ENCODE data around the gene PTPRB. TPM values are rescaled to one million over a fixed set of nuclear protein-coding genes. Genes with fewer than 3 reads are reported as not detected.

The PTPRB gene
- total RNA-seq, 1 experiment from 2014 or later: 3.4 TPM

DNA sequence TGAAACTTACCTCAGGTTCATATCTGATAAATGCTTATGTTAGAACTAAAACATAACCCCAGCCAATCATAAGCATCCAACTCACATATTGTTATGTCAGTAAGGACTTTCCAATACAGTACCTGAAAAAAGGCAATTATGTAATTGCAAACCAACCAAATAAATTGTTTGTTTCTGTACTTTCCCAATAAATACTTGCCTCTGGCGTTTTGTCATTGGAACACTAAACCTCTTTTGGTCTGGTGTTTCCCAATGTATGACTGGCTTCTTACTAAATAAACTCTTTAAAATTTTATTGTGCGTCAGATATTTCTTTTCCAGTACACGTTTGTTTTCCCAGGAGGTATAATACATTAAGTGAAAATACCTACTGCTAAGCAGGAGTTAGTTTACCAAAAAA lies 6.7 kb upstream of the PTPRB start:
- peak; percentile 79 for DNase-seq (ENCODE audit: low read depth)

DNA sequence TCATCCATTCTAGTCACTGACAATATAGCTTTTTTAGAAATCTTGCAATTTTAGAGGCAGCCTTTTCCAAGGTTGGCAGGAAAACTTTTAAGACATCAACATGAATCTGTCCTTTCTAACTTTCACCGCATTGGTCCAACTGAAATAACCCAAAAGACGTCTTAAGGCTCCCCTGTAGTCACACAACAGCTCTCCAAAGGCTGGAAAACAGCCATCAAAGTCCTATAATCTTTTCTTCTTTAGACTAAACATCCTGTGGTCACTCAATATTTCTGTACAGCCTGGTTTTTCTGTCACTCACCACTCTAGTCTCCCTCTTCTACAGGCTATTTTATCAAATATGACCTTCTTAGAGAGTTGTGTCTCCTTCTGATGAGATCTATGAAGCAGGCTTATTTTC lies 4.5 kb upstream of the PTPRB start:
- peak; percentile 60 for DNase-seq (ENCODE audit: low read depth)

DNA sequence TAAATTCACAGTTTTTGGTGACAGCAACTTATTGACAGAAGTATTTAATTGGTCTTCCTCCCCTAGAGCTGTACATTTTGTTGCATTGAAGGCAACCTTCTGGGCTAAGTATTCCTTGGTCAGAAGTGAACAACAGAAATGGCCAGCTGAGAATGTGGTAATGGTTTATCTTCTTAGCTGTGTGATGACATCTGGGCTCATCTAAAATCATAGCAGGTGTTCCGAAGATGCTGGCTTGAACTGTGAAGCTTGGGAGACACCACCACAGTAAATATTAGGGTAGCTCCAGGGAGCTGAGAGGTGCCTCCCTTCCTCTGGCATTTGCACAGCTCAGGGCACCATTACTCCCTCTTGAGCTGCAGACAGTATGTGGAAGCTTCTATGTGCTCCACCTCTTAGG lies 3.7 kb upstream of the PTPRB start:
- no peak for DNase-seq (ENCODE audit: low read depth)

DNA sequence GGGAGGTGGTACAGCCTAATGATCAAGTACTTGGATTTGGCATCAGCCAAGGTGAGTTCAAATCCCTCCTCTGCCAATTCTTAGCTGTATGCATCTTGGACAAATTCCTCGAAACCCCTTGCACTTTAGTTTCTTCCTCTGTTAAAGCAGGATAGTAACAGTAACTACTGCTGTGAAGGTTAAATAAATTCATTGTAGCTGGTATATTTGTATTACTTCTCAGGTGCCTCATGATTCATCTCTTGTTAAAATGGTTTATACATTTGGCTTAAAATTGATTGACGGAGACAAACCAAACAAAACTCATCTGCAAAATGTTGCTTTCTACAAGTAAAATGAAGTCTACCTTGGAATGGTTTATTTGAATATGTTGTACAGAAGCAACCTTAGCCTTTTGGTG lies 2.3 kb upstream of the PTPRB start:
- no peak for DNase-seq (ENCODE audit: low read depth)

DNA sequence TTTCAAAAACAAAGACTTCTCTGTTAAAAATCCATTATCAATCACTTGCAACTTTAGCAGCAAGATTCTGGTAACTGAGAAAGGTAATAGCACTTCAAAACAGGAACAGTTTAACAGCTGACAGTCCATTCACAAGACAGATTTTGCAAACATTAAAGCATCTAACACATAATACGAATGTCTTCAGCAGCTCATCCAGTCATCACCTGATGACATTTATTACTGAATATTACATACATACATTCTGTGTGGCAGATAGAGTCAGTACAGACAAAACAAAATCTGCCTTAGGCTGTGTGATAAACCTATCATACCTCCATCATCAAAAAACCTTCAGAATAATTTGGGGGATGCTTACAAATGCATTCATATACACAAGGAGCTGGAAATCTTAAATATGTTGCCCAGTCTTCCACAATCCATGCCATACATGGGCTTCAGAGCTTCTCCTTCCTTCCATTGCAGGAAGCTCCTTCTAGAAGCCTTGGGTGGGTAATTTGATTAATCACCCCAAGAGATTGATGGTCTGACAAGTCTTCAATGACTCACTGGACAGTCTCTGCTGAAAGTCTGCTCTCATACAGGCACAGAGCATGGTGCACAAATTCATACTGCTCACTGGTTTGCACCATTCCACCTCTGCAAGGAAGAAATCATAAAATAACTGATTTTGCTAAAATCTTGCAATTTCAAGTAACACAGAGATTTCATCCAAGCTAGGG lies 1.6 kb upstream of the PTPRB start:
- DNase-seq (ENCODE audit: low read depth): peak; percentile 80

DNA sequence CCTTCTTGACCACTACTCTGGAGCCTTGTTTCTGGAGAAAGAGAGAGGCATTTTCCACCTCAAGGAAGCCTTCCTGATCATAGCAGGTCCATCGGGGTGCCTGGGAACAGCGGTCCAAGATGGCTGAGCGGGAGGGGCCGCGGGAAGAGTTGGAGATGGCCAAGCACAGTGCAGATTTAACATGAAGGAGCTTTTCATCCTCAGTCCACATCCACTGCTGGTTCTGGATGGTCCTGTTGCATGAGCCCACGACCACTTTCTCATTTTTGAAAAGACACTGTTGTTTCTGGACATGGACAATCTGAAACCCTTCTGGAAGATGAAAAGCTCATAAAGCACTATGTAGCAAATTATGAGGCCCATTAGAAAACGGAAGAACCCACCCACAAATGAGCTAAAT lies 1.5 kb downstream of the PTPRB start:
- DNase-seq (ENCODE audit: low read depth): no peak

DNA sequence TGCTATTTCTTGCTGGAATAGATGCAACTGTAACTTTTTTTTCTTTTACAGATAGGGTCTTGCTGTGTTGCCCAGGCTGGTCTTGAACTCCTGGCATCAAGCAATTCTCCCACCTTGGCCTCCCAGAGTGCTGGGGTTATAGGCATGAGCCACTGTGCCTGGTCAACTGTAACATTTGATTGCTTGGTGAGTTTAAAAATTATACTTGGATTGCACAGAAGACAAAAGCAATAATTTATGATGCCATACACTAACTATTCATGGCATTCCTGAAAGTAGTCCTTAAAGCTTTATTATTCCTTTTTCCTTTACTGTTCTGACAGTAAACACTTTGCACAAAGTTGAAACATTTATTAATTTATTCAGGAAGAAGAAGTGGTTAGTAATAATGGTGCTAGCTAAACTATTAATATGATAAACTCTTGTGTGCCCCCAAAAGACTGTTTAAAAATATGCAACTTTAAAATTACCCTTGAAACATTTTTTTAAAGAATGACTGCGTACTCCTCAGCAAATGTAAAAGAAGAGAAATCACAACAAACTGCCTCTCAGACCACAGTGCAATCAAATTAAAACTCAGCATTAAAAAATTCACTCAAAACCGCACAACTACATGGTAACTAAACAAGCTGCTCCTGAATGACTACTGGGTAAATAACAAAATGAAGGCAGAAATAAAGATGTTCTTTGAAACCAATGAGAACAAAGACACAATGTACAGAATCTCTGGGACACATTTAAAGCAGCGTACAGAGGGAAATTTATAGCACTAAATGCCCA lies 8.3 kb downstream of the PTPRB start:
- DNase-seq (ENCODE audit: low read depth): peak; percentile 86

DNA sequence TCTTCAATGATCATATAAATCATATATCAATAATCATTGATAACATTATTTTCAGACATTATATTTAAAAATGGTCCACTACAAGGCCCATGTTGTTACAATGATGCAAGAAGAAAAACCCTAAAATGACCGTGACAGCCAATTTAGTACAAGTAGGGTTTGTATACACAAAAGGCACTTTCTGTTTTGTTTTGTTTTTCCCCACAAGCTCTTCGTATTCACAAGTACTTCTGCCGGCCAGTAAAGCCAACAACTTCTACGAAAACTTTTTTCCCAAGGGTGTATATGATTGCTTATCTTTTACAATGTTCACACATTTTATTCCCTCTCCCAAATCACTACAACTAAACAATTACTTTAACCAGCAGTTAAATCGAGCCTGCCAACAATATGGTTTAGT lies 9.6 kb downstream of the PTPRB start:
- peak; percentile 55 for DNase-seq (ENCODE audit: low read depth)

DNA sequence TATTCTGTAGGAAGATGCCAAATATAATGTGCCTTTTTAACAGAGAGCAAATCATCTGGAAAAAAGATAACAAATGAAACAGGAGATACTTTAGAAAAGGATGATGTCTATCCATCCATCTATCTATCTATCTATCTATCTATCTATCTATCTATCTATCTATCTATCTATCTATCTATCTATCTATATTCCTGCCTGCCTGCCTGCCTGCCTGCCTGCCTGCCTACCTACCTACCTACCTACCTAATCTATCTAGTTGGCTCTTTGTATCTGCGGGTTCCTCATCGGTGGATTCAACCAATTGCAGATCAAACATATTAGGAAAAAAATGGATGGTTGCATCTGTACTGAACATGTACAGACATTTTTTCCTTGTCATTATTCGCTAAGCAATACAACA lies 11.0 kb downstream of the PTPRB start:
- DNase-seq (ENCODE audit: low read depth): no peak

DNA sequence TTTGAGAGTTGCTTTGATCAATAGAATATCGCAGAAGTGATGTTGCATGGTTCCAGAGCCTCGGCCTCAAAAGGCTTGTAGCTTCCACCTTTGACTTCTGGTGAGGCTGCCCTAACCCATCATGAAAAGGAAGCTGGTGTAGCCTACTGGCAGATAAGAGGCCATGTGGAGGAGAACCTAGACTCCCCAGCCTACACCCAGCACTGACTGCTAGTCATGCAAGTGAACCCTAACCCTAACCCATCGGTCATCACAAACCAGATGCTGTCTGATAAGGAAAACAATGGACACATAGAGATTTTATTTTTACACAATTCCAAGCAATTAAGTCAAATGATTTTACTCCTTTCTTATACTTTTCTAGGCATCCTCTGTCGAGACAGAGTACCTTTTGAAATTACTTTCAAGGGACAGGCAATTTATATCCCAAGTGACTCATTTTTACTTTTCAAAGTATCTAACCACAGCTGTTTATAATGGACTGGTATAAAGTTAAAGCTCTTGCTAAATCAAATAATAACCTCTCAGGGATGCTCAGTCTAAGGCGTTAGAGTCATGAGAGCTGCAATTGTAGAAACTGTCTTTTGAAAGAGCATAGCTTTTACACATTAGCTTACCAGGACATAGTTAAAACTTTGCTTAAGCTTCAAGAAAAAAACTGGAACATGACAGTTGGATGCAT lies 17.6 kb downstream of the PTPRB start:
- DNase-seq (ENCODE audit: low read depth): peak; percentile 82

DNA sequence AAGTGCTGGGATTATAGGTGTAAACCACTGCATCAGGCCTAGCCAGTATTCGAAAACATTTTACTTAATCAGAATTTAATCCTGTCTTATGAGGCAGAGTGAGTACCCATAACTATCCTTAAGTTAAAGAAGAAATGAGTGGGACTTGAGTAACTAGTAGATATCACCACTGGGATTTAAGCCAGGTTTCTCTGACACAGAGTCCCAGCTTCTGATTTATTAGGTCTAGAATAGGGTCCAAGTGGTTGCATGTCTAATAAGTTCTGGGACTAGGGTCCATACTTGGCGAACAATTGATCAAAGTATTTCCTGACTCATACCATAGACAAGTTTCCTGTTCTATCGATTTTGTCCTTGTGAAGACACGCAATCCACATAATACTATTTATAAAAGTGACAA lies 18.9 kb downstream of the PTPRB start:
- no peak for DNase-seq (ENCODE audit: low read depth)

DNA sequence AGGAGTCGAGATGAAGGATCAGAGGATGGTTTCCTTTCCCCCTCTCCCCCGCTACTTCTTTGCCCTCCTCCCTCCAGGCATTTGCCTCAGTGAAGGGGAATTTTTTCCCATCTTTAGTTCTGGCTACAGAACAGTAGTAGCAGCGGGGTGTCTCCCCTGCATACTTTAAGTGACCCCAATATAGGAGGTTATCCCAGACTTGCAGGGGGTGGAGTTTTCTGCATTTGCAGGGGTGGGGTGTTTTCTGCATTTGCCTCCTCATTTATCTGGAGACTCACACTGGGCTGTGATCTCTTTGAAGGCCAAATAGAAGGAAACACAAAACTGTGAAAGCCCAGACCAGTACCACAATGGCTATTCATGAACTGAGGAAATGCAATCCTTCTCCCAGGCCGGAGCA lies 19.8 kb downstream of the PTPRB start:
- DNase-seq (ENCODE audit: low read depth): no peak

DNA sequence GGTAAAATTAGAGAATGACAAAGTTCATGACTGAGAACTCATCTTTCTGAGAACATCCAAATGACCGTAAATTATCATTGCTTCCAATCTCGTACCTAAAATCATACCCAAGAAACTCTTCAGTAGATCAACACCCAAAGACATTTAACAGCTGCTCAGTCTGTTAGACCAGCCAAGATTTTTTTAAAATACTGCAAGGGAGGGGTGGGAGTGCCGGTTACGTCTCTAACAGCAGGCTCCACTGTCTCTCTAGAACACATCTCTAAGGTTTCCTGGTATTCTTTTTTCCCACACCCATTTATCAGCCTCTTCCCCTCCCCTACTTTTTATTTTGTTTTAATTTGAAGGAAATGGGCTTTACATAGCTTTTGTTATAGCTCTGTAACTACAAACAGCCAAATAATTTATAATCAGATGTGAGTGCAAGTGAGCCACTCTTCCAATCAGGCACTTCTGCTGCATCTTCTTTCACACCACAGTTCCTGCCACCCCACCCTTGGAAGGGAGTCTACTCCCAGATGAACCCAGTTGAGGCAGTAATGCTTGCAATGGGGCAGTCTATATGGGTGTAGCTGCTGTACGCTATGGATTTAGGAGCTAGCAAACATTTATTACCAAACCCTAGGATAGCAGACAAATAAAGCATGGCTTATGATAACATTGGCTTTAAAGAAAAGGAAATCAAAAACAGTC lies 21.9 kb downstream of the PTPRB start:
- no peak for DNase-seq (ENCODE audit: low read depth)

DNA sequence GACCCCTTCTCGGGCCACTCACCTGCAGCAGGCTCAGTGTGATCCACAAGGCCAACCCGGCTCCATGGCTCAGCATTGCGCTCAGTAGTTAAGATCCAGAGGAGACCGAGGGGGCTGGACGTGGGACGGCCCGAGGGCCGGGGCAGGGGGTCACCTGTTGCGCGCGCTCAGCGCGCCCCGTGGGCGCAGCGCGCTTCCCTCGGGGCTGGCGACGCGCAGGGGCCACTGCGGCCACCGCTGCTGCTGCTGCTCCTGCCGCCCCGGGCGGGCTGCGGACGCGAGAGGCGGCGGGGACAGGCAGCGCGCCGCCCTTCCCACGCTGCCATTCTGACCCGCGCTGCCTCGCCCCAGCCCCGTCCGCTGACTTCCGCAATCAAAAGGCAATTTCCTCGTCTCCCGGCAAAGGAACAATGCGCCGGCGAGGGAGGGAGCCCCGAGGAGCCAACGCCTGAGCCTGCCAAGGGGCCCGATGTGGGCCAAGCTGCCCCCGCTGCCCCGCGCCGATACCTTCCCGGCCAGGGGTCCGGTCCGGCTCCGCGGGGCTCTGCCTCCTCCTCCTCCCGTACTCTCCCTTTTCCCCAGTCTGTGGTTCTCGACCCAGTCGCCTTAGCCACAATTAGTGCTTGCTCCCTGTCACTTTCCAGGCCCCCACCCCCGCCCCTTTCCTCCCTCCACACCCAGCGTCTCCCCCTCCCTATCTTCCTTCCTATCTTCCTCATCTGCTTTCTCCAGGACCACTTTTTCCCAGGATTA lies 27.3 kb downstream of the PTPRB start:
- peak; percentile 45 for DNase-seq (ENCODE audit: low read depth)

DNA sequence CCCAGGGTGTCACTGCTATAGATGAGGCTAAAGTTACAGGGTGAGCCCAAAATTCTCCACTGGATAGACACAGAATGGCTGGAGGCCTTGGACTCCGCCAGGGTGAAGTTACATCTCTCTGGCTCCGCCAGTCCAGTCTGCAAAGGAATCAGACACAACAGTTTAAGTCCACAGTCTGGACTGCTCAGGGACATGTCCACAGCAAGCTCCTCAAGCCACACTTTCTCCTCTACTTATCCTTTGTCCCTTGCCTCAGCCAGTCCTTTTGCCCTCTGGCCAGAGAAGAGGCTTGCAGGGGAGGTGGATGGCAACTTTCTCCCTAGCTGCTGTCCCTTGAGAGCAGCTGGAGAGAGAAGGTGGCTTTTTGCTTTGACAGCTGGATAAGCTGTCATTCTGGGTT lies 28.0 kb downstream of the PTPRB start:
- DNase-seq (ENCODE audit: low read depth): peak; percentile 24

DNA sequence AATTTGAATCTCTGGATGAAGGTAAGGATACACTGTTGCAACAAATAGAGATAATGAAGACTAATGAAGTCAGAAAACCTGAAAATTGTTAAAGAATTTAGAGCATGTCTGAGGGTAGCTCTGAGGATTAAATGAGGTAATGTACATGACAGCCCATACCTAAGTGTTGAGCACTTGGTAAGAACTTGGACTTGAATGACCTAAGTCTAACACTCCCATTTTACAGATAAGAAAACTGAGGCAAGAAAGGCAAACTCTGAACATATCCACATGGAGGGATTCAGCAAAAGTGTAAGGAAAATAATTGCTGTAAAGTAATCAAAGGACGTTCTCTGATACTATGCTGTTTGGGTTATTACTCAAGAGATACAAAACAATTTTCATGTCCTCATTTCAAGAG lies 29.0 kb downstream of the PTPRB start:
- no peak for DNase-seq (ENCODE audit: low read depth)

DNA sequence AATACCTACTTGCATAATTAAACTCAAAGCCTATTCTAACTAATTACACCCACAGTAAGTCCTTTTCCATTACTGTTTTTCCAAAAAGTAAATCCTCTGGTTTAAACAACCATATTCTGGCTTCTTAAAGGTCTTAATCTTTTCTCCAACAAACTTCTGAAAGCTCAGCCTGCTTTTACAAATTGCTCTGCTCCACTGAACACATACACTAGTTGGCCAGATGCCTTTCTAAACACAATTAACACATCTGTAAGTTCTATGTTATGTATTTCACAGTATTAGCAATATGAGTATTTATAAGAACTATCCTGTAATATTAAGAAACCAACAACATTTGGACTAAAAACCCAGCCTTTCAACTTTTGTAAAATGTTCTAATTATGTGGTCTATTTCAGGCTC lies 30.1 kb downstream of the PTPRB start:
- no peak for DNase-seq (ENCODE audit: low read depth)

DNA sequence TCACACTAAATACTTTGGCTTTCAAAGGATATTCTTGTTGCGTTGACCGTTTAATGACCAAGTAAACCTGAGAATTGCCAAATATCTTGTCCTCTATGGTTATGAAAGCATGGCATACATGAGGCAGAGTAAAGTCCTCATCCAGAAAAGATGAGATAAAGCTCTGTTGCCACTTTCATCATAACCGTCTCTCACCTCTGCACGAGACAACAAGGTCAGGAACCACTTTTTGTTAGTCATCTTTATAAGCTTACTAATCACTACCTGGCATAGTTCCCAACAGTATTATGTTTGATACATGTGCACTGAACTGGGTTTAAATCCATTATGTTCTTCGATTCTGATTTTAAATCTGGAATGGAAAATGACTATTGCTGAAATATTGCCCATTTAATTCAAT lies 31.3 kb downstream of the PTPRB start:
- DNase-seq (ENCODE audit: low read depth): peak; percentile 77

DNA sequence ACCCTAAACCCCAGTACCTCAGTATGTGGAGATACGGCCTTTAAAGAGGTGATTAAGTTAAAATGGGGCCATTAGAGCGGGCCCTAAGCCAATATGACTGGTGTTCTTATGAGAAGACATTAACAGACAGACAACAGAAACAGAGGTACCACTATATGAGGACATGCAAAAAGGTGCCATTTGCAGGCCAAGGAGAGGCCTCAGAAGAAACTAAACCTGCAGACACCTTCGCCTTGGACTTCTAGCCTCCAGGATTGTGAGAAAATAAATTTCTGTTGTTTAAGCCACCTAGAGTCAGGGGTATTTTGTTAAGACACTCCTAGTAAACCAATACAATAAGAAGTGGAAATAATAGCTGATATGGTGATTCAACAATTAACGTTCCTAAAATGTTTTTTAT lies 32.6 kb downstream of the PTPRB start:
- no peak for DNase-seq (ENCODE audit: low read depth)

DNA sequence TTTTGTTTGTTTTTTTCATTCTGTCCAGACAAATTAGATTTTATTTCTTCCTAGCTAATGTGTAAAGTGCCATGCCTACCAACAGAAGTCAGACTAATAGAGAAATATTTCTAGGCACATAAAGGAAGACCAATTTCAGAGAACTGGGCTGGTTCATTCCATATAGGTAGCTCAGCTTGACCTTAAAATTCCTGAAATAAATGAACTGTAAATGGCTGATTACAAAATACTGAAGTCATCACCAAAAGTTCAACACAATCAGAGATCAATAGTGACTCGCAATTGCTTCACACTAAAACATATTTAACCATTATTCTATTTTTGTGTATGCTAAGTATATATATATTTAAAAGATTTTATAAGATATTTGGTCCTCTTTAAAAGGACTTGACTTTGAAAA lies 34.2 kb downstream of the PTPRB start:
- DNase-seq (ENCODE audit: low read depth): no peak

DNA sequence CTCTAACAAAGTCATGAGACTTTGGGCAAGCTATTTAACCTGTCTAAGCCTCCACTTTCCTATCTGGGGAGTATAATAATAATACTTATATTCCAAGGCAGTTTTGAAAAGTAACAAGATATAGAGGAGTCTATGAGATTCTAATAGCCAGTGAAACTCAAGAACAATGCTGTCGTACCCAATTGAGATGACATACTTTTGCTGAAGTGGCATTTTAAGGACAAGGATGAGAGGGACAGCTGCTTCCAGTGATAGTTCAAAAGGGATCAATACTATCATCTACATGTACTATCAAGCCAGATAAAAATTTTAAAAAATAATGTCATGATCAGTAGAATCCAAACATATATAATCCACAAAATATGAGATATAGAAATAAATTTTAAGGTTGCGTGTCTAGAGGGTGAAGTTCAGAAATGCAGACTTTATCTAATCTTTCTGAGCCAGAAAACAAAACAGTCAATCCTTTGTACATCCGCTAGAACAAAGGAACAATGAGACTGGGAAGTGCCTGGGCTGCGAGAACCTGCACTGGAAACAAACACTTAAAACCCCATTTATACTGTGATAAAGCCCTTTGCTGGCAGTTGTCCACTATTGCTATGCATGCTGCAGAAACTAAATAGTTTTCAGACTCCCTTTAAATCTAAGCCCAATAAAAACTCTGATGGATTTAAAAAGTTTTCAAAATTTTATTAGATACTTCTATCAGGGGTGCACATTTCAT lies 38.6 kb downstream of the PTPRB start:
- no peak for DNase-seq (ENCODE audit: low read depth)

All from M059J (cell line).